WTC11 (cell line): Measurements from ENCODE around the gene MREG. TPM values are rescaled to one million over a fixed set of nuclear protein-coding genes. Genes with fewer than 3 reads are reported as not detected.

Experiments used
- ATAC-seq: fragments of 200-7000 bp; cut with Tn5 transposase; 2 replicates; pipeline ENCODE4 v1.10.0; 2021; ENCODE audit warnings: mild to moderate bottlenecking, moderate library complexity
- CTCF ChIA-PET: fragments of 300-600 bp; sonication (Branson Sonifier 250); formaldehyde crosslinking; loops from one replicate; lab custom pipeline; 2021; ENCODE audit warnings: antibody characterized with exemption; lab: Charles Lee
- POLR2A ChIA-PET: fragments of 350-600 bp; sonication (Branson Sonifier 250); formaldehyde crosslinking; loops from one replicate; lab custom pipeline; 2021; ENCODE audit warnings: antibody characterized with exemption; lab: Charles Lee
- DNase-seq: peaks from one replicate; pipeline ENCODE4 v3.0.0; 2021; ENCODE audit warnings: low spot score
- H3K27ac Mint-ChIP-seq: 2 replicates; pipeline ENCODE4 v1.8.0; 2021; ENCODE audit warnings: mixed read lengths
- H3K27me3 Mint-ChIP-seq: 2 replicates; pipeline ENCODE4 v1.8.0; 2021; ENCODE audit warnings: low read depth, mild to moderate bottlenecking, moderate library complexity, mixed read lengths
- H3K36me3 Mint-ChIP-seq: 2 replicates; pipeline ENCODE4 v1.8.0; 2021; ENCODE audit warnings: mixed read lengths
- H3K4me1 Mint-ChIP-seq: 2 replicates; pipeline ENCODE4 v1.8.0; 2022; ENCODE audit warnings: mixed read lengths
- H3K4me3 Mint-ChIP-seq: 2 replicates; pipeline ENCODE4 v1.8.0; 2021; ENCODE audit warnings: mild to moderate bottlenecking, moderate library complexity, mixed read lengths
- H3K9me3 Mint-ChIP-seq: 2 replicates; pipeline ENCODE4 v1.8.0; 2021; ENCODE audit warnings: mixed read lengths
- FOXP1 ChIP-seq: sonication (generic); formaldehyde crosslinking; IDR thresholded peaks from 2 replicates; pipeline ENCODE4 v1.8.0; 2022; ENCODE audit warnings: missing genetic modification reagents, mild to moderate bottlenecking, moderate library complexity, borderline replicate concordance
- HMGXB4 ChIP-seq: sonication (generic); formaldehyde crosslinking; IDR thresholded peaks from 2 replicates; pipeline ENCODE4 v1.8.1; 2023; ENCODE audit warnings: mild to moderate bottlenecking, moderate library complexity, missing genetic modification reagents
- JAZF1 ChIP-seq: fragments of 250-450 bp; sonication (Bioruptor Pico); IDR thresholded peaks from 2 replicates; pipeline ENCODE4 v1.9.0; 2021; ENCODE audit warnings: moderate library complexity, mild to moderate bottlenecking, inconsistent platforms
- MLX ChIP-seq: sonication (generic); formaldehyde crosslinking; IDR thresholded peaks from 2 replicates; pipeline ENCODE4 v1.8.1; 2023; ENCODE audit warnings: mild to moderate bottlenecking, missing genetic modification reagents, moderate library complexity
- SMAD3 ChIP-seq: sonication (generic); formaldehyde crosslinking; IDR thresholded peaks from 2 replicates; pipeline ENCODE4 v1.8.0; 2022; ENCODE audit warnings: missing genetic modification reagents, mild to moderate bottlenecking, borderline replicate concordance
- ZBTB43 ChIP-seq: sonication (generic); formaldehyde crosslinking; IDR thresholded peaks from 2 replicates; pipeline ENCODE4 v1.8.1; 2023; ENCODE audit warnings: mild to moderate bottlenecking, missing genetic modification reagents
- ZMAT4 ChIP-seq: fragments of 250-450 bp; sonication (Bioruptor Pico); IDR thresholded peaks from 2 replicates; pipeline ENCODE4 v1.9.0; 2021; ENCODE audit warnings: mild to moderate bottlenecking
- ZNF219 ChIP-seq: sonication (generic); formaldehyde crosslinking; IDR thresholded peaks from 2 replicates; pipeline ENCODE4 v1.8.0; 2023; ENCODE audit warnings: missing genetic modification reagents, mild to moderate bottlenecking, borderline replicate concordance
- ZNF263 ChIP-seq: sonication (generic); formaldehyde crosslinking; IDR thresholded peaks from 2 replicates; pipeline ENCODE4 v1.8.1; 2022; ENCODE audit warnings: low read depth, mild to moderate bottlenecking, moderate library complexity, missing genetic modification reagents
- ZNF281 ChIP-seq: sonication (generic); formaldehyde crosslinking; IDR thresholded peaks from 2 replicates; pipeline ENCODE4 v1.8.0; 2023; ENCODE audit warnings: mild to moderate bottlenecking, missing genetic modification reagents
- ZNF423 ChIP-seq: fragments of 250-450 bp; sonication (Bioruptor Pico); IDR thresholded peaks from 2 replicates; pipeline ENCODE4 v2.1.2; 2022; ENCODE audit warnings: mild to moderate bottlenecking, moderate library complexity
- ZNF532 ChIP-seq: fragments of 250-450 bp; sonication (Bioruptor Pico); IDR thresholded peaks from 2 replicates; pipeline ENCODE4 v1.9.0; 2021; ENCODE audit warnings: mild to moderate bottlenecking, borderline replicate concordance
- total RNA-seq: library from RNA; stranded (reverse); gene quantifications from 3 replicates; pipeline ENCODE4 v1.2.3, GENCODE V29; 2021

The MREG gene
- total RNA-seq, 1 experiment from 2014 or later, result 23.8 TPM

GRCh38 chr2:215899141-215900074 is 113.9 kb downstream of the MREG start:
- H3K4me1 Mint-ChIP-seq, result peaks cover 4% of the 10 kb centered on the region; the same call in 1 of the 2 replicates
- H3K36me3 Mint-ChIP-seq, result peaks cover 11% of the 10 kb centered on the region
- CTCF ChIA-PET, result no interaction called here
- H3K27ac Mint-ChIP-seq, result no peak overlapping the region
- H3K4me3 Mint-ChIP-seq, result no peak overlapping the region
- TF ChIP-seq ZNF423 (no peak), ZNF263 (CRISPR knock-in tag) (no peak), MLX (CRISPR knock-in tag) (no peak), SMAD3 (CRISPR knock-in tag) (no peak), ZMAT4 (CRISPR knock-in tag) (no peak), FOXP1 (CRISPR knock-in tag) (no peak), ZNF219 (CRISPR knock-in tag) (no peak), ZBTB43 (no peak), ZNF281 (CRISPR knock-in tag) (no peak), HMGXB4 (CRISPR knock-in tag) (no peak), JAZF1 (CRISPR knock-in tag) (no peak), ZNF532 (CRISPR knock-in tag) (no peak)
- H3K27me3 Mint-ChIP-seq, result peaks cover 6% of the 10 kb centered on the region
- DNase-seq (no peak), ATAC-seq (no peak)
- POLR2A ChIA-PET, result no interaction called here
- peaks cover 11% of the 10 kb centered on the region for H3K9me3 Mint-ChIP-seq
